IMR-90 (cell line): ENCODE data around the gene ERP44. TPM values are rescaled to one million over a fixed set of nuclear protein-coding genes. Genes with fewer than 3 reads are reported as not detected.

ENCODE experiments used
- ATAC-seq: fragments of 200-7000 bp; cut with Tn5 transposase; 2 replicates; pipeline ENCODE4 v1.9.1; 2020; ENCODE audit warnings: low read depth, mild to moderate bottlenecking, moderate library complexity
- BruUV-seq: library from RNA; stranded (reverse); fragments of 400-500 nt; replicated peaks from 2 replicates; lab custom pipeline; 2021; lab: Mats Ljungman, UMichigan
- CTCF ChIA-PET: fragments of 300-600 bp; formaldehyde crosslinking; extraction: SDS; loops from one replicate; lab custom pipeline; 2021; ENCODE audit warnings: antibody characterized with exemption; lab: Yijun Ruan, JAX
- POLR2A ChIA-PET: fragments of 300-600 bp; sonication (Branson Sonifier 250); formaldehyde crosslinking; loops from one replicate; lab custom pipeline; 2022; ENCODE audit warnings: antibody characterized with exemption; ENCODE audit not compliant: unreplicated experiment; lab: Charles Lee
- DNase-seq: peaks from one replicate; pipeline ENCODE4 v3.0.0; 2013
- H2AFZ ChIP-seq: replicated peaks from 2 replicates; pipeline ENCODE3; 2013; ENCODE audit warnings: low read length, mild to moderate bottlenecking; ENCODE audit not compliant: poor library complexity
- H2AK5ac ChIP-seq: 2 replicates; pipeline ENCODE4 v1.6.1; 2013; ENCODE audit warnings: low read depth, low read length, inconsistent platforms
- H2AK9ac ChIP-seq: replicated peaks from 2 replicates; pipeline ENCODE3; 2013; ENCODE audit warnings: mild to moderate bottlenecking, low read depth, low read length, moderate library complexity; ENCODE audit not compliant: poor library complexity
- H2BK120ac ChIP-seq: 2 replicates; pipeline ENCODE4 v1.6.1; 2013; ENCODE audit warnings: low read depth, low read length, inconsistent platforms
- H2BK15ac ChIP-seq: 3 replicates; pipeline ENCODE4 v1.6.1; 2013; ENCODE audit warnings: low read depth, low read length, inconsistent platforms
- H2BK20ac ChIP-seq: 2 replicates; pipeline ENCODE4 v1.6.1; 2013; ENCODE audit warnings: low read depth, mild to moderate bottlenecking, inconsistent platforms, low read length, moderate library complexity
- H2BK5ac ChIP-seq: 2 replicates; pipeline ENCODE4 v1.6.1; 2013; ENCODE audit warnings: mild to moderate bottlenecking, low read depth, low read length, inconsistent platforms; ENCODE audit not compliant: poor library complexity, severe bottlenecking
- H3K14ac ChIP-seq: replicated peaks from 2 replicates; pipeline ENCODE4 v1.6.1; 2013; ENCODE audit warnings: low read depth, low read length, inconsistent platforms
- H3K18ac ChIP-seq: 2 replicates; pipeline ENCODE4 v1.6.1; 2013; ENCODE audit warnings: low read depth, low read length, control low read depth
- H3K23ac ChIP-seq: 2 replicates; pipeline ENCODE4 v1.6.1; 2013; ENCODE audit warnings: low read depth, low read length, inconsistent platforms
- H3K27ac ChIP-seq: 2 replicates; pipeline ENCODE4 v1.5.1; 2013; ENCODE audit warnings: mild to moderate bottlenecking, control low read depth, low read length; ENCODE audit not compliant: insufficient read depth
- H3K27me3 ChIP-seq: 2 replicates; pipeline ENCODE4 v1.6.1; 2013; ENCODE audit warnings: low read length; ENCODE audit not compliant: control insufficient read depth, insufficient read depth
- H3K36me3 ChIP-seq: 2 replicates; pipeline ENCODE4 v1.6.1; 2013; ENCODE audit warnings: low read length, mixed read lengths; ENCODE audit not compliant: control insufficient read depth, insufficient read depth
- H3K4ac ChIP-seq: 2 replicates; pipeline ENCODE4 v1.6.1; 2013; ENCODE audit warnings: low read depth, low read length, inconsistent platforms
- H3K4me1 ChIP-seq: 2 replicates; pipeline ENCODE4 v1.6.1; 2013; ENCODE audit warnings: low read length, mixed read lengths; ENCODE audit not compliant: control insufficient read depth, insufficient read depth
- H3K4me2 ChIP-seq: 2 replicates; pipeline ENCODE4 v1.6.1; 2013; ENCODE audit warnings: low read depth, mild to moderate bottlenecking, control low read depth, low read length, moderate library complexity
- H3K4me3 ChIP-seq: 2 replicates; pipeline ENCODE4 v1.5.1; 2013; ENCODE audit warnings: low read depth, mild to moderate bottlenecking, control low read depth, low read length, moderate library complexity; ENCODE audit not compliant: insufficient read depth
- H3K56ac ChIP-seq: 2 replicates; pipeline ENCODE4 v1.6.1; 2013; ENCODE audit warnings: low read length, inconsistent platforms; ENCODE audit not compliant: insufficient read depth; ENCODE audit errors: extremely low read depth
- H3K79me1 ChIP-seq, 2 experiments: 2 replicates each; pipeline ENCODE4 v1.6.1; 2013; ENCODE audit warnings: low read length in 2 of 2, inconsistent platforms in 1 of 2, low read depth in 1 of 2
- H3K9ac ChIP-seq: 2 replicates; pipeline ENCODE4 v1.6.1; 2013; ENCODE audit warnings: low read depth, low read length, control low read depth
- H3K9me1 ChIP-seq: 2 replicates; pipeline ENCODE4 v1.6.1; 2013; ENCODE audit warnings: low read length, inconsistent platforms; ENCODE audit not compliant: insufficient read depth
- H3K9me3 ChIP-seq: 2 replicates; pipeline ENCODE4 v1.6.1; 2013; ENCODE audit warnings: low read length; ENCODE audit not compliant: control insufficient read depth, insufficient read depth
- H4K20me1 ChIP-seq: 2 replicates; pipeline ENCODE4 v1.6.1; 2013; ENCODE audit warnings: low read length, inconsistent platforms; ENCODE audit not compliant: insufficient read depth
- H4K5ac ChIP-seq: 2 replicates; pipeline ENCODE4 v1.6.1; 2013; ENCODE audit warnings: mild to moderate bottlenecking, low read depth, low read length, control low read depth
- H4K8ac ChIP-seq, 2 experiments: 2 replicates each; pipeline ENCODE4 v1.6.1; 2013; ENCODE audit warnings: low read depth in 2 of 2, low read length in 2 of 2, control low read depth in 1 of 2, inconsistent platforms in 1 of 2
- H4K91ac ChIP-seq: 2 replicates; pipeline ENCODE4 v1.6.1; 2013; ENCODE audit warnings: low read depth, low read length, inconsistent platforms; ENCODE audit not compliant: insufficient read depth
- BHLHE40 ChIP-seq: fragments of 150-350 bp; IDR thresholded peaks from 2 replicates; pipeline ENCODE4 v1.6.1; 2016; ENCODE audit warnings: mild to moderate bottlenecking, low read depth, low read length
- CHD1 ChIP-seq: IDR thresholded peaks from 2 replicates; pipeline ENCODE4 v1.6.1; 2012; ENCODE audit warnings: low read depth, low read length, improper control_type of control experiment
- NFE2L2 ChIP-seq: fragments of 150-350 bp; IDR thresholded peaks from 2 replicates; pipeline ENCODE4 v1.6.1; 2016; ENCODE audit warnings: low read depth, mild to moderate bottlenecking, low read length
- POLR2A ChIP-seq: IDR thresholded peaks from 2 replicates; pipeline ENCODE4 v1.6.1; 2012; ENCODE audit warnings: mild to moderate bottlenecking, low read depth, low read length
- SMC3 ChIP-seq: fragments of 150-350 bp; IDR thresholded peaks from 2 replicates; pipeline ENCODE4 v1.6.1; 2016; ENCODE audit warnings: low read depth, mild to moderate bottlenecking, antibody characterized with exemption, low read length, moderate library complexity
- WGBS, 2 experiments: methylation state at CpG; one replicate each; pipeline versions ENCODE4 v1.1.5 to v1.1.7; 2013; ENCODE audit warnings: missing lambda C conversion rate in 2 of 2; ENCODE audit not compliant: insufficient read length in 1 of 2; ENCODE audit errors: extremely low coverage in 2 of 2; 5-methylcytosine and 5-hydroxymethylcytosine counted together
- dilution Hi-C: fragments of 300-500 bp; cut with HindIII; formaldehyde crosslinking; loops from one replicate; pipeline ENCODE4 v1.14.3; 2018; ENCODE audit warnings: low sequenced_read_pairs; ENCODE audit not compliant: unreplicated experiment
- in situ Hi-C: fragments of 300-500 bp; cut with MboI; formaldehyde crosslinking; loops from 3 replicates; pipeline ENCODE4 v1.14.3; 2019; ENCODE audit warnings: low sequenced_read_pairs, inconsistent platforms, mixed read lengths
- intact Hi-C: fragments of 100-400 bp; cut with micrococcal nuclease; formaldehyde crosslinking; loops from 2 replicates; pipeline ENCODE4 v1.10.0; 2022
- polyA plus RNA-seq, 3 experiments: library from polyadenylated mRNA; depleted of rRNA; stranded (reverse); fragments of >200 nt; gene quantifications; 2 replicates each; pipeline ENCODE4 v1.2.3, GENCODE V29; 2012; ENCODE audit warnings: low replicate concordance in 1 of 3
- total RNA-seq: library from RNA; depleted of rRNA; stranded (reverse); fragments of >200 nt; gene quantifications from 2 replicates; pipeline ENCODE4 v1.2.3, GENCODE V29; 2012
- TF ChIP-seq, protein P1 (sequence below): fragments of 150-350 bp; IDR thresholded peaks from 2 replicates; pipeline ENCODE4 v1.6.1; 2016; ENCODE audit warnings: low read depth, mild to moderate bottlenecking, low read length, moderate library complexity, borderline replicate concordance

Gene ERP44
- total and polyA plus RNA-seq, 2 of the 4 experiments (the other 2 are of a cell fraction), result 9.1 to 13.5 TPM

DNA sequence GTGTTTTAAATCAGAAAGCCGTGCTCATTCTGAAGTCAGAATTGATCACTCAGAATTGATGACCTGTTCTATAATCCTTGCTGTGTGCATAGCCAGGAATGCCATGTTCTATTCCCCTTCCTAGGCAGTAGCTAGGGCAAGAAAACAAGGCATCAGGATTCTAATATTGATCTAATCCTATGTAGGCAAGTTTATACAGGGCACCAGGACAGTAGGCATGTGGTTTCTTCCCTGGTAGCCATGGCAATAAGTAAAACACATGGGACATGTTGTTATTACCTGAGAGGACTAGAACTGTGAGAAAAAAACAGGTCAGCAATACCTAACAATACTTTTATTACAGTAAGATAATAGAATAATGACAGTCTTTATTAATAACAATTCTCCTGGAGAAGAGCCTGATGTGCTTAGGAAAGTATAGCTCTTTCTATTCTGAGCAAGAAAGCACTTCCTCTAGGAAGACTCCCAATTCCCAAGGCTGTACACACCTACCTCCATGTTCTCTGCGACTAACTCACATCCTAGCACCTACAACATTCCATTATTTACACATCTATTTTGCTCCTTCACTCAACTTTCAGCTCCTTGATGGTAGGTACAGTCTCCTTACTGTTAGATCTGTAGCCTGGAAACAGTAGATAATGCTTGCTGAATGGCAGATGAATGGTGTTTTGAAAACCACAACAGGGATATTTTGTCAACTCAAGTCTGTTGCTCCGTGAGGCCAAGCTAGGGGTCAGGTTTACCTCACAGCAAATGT, 121.6 kb downstream of the ERP44 start:
- no peak overlapping the region for H3K4me2 ChIP-seq
- ChIA-PET POLR2A (no interaction called here), CTCF (no interaction called here)
- no peak overlapping the region for H2BK5ac ChIP-seq
- intact Hi-C loops (no loop called here), dilution Hi-C loops (no loop called here), in situ Hi-C loops (no loop called here)
- TF ChIP-seq, protein P1, sequence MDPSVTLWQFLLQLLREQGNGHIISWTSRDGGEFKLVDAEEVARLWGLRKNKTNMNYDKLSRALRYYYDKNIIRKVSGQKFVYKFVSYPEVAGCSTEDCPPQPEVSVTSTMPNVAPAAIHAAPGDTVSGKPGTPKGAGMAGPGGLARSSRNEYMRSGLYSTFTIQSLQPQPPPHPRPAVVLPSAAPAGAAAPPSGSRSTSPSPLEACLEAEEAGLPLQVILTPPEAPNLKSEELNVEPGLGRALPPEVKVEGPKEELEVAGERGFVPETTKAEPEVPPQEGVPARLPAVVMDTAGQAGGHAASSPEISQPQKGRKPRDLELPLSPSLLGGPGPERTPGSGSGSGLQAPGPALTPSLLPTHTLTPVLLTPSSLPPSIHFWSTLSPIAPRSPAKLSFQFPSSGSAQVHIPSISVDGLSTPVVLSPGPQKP, result no peak
- no peak for TF ChIP-seq NFE2L2
- TF ChIP-seq CHD1, result no peak
- no peak for TF ChIP-seq SMC3
- no peak for TF ChIP-seq POLR2A
- TF ChIP-seq BHLHE40, result no peak
- H3K27me3 ChIP-seq, result no peaks in the 10 kb centered on the region
- 67% methylated on average over 1 of the region's 3 CpGs; no CpG with 5 or more reads in 1 of the 2 experiments for WGBS, 2 experiments
- H3K4ac ChIP-seq, result no peak overlapping the region
- H3K23ac ChIP-seq, result no peak overlapping the region
- H3K9me1 ChIP-seq, result no peaks in the 10 kb centered on the region
- no peaks in the 10 kb centered on the region for H4K20me1 ChIP-seq
- H3K36me3 ChIP-seq, result 0 out of 2 replicates have a peak, but pooled peaks cover 3% of the 10 kb centered on the region
- H2AK5ac ChIP-seq, result no peak overlapping the region
- no peak for DNase-seq
- H3K56ac ChIP-seq, result no peak overlapping the region
- no peak overlapping the region for H4K91ac ChIP-seq
- H3K18ac ChIP-seq, result no peak overlapping the region
- no peak overlapping the region for H4K8ac ChIP-seq
- no peak overlapping the region for H2BK20ac ChIP-seq
- ATAC-seq, result no peak
- H2AK9ac ChIP-seq, result no peak overlapping the region
- H2AFZ ChIP-seq, result no peak overlapping the region
- H3K9ac ChIP-seq, result no peak overlapping the region
- no peak overlapping the region for H3K14ac ChIP-seq
- H3K9me3 ChIP-seq, result no peaks in the 10 kb centered on the region
- H3K4me1 ChIP-seq, result no peaks in the 10 kb centered on the region
- H2BK15ac ChIP-seq, result no peak overlapping the region
- H3K79me1 ChIP-seq, result no peaks in the 10 kb centered on the region
- no TSS peak for BruUV-seq
- H3K4me3 ChIP-seq, result no peak overlapping the region
- no peak overlapping the region for H2BK120ac ChIP-seq
- no peak overlapping the region for H4K5ac ChIP-seq
- no peak overlapping the region for H3K27ac ChIP-seq
